DMS153 treated with DMSO at 0.1 percent for 48 hours (cell line): Measurements from ENCODE around the gene CCDC91.

Experiments
- DNase-seq: peaks from one replicate; lab custom pipeline; 2025; ENCODE audit not compliant: unreplicated experiment; lab: John Stamatoyannopoulos, UW

Gene CCDC91

GRCh38 chr12:28574746-28575592 is 384.7 kb downstream of the CCDC91 start:
- no peak for DNase-seq

- DNase-seq = no peak
These were observed 385.4 kb downstream of the CCDC91 start for GRCh38 chr12:28575593-28576205.

- DNase-seq = no peak
These were observed 388.1 kb downstream of the CCDC91 start for GRCh38 chr12:28578361-28578760.

GRCh38 chr12:28578833-28579252 is 388.6 kb downstream of the CCDC91 start:
- no peak for DNase-seq

- DNase-seq = no peak
These were observed 392.6 kb downstream of the CCDC91 start for GRCh38 chr12:28582672-28583376.

GRCh38 chr12:28583701-28584261 is 393.5 kb downstream of the CCDC91 start:
- DNase-seq = no peak

GRCh38 chr12:28585146-28585545 is 394.9 kb downstream of the CCDC91 start:
- DNase-seq = no peak

- no peak for DNase-seq
These were observed 396.2 kb downstream of the CCDC91 start for GRCh38 chr12:28586481-28586880.

- DNase-seq = no peak
These were observed 401.6 kb downstream of the CCDC91 start for GRCh38 chr12:28591831-28592230.
